Brain pericyte (primary cell): ENCODE measurements around the gene OR2C3.
"Not testable (repeated sequence)": the region's sequence is repeated elsewhere in the genome, so short reads cannot be mapped to it uniquely, and the experiment has no call there.

Experiments used
- DNase-seq: peaks from one replicate; pipeline ENCODE4 v3.0.0-alpha.2; 2012; ENCODE audit warnings: low read depth, low spot score

OR2C3 gene

DNA sequence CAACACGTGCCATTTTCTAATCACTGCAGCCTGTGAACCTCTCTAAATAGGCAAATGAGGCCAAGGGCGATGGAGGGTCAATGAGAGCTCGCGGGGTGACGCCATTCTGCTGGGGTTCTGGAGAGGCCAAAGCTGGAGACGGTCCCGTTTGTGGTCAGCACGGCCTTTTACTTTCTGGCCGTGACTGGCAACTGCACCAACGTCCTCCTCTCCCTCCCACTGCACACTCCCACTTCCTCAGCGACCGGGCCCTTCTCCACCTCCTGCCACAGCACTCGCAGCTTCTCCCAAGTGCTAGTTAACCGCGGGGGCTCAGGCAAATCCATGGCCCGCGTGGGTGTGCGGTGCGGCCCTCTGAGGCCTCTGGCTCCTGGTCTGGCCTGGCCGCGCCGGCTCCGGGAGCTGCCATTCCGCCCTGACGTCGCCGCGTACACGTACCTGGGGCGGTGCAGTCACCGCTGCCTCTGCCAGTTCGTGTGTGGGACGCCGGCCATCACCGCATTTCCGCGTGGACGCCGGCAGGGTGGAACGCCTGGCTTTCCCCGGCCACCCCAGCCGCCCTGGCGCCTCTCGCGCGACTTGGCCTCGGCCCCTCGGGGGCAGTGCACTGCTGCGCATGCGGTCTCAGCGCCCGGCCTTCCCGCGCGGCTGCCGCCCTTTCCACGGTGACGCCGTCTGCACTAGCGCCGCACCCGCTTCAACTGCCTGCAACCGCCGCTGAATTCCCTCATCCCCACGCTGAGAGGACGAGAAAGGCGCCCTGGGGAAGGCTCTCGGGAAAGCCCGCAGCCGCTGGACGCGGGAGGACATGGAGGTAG lies 18.2 kb downstream of the OR2C3 start:
- DNase-seq, result no peak

DNA sequence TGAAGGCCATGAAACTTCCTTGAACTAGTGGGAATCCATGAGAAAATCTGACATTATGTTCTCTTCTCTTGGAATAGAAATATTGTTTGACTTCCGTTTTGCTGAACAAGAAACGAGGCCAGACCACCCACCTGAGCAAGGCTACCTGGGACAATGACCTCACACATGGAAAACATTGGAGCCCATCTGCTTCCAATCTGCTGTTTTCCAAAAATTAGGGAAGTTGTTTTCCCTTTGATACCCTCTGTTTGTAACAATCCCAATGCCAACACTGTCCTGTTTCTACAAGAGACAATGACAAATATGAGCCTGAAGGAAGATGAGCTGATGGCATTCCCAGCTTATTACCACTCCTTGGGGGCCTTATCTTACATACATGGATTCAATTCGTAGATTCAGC lies 29.4 kb downstream of the OR2C3 start:
- DNase-seq, result no peak

DNA sequence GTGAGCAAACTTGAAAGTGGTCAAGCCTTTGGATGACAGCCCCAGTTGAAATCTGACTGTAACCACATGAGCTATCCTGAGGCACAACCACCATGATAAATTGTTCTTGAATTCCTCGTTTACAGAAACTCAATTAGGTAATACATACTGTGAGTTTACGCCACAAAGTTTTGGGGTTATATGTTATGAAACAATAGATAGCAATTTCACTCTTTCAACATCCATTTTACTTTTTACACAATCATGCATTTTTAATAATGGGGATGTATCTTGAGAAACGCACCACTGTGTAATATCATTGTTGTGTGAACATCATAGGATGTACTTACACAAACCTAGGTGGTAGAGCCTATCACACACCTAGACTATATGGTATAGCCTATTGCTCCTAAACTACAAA lies 35.4 kb downstream of the OR2C3 start:
- no peak for DNase-seq

- DNase-seq, result no peak
These were observed 39.5 kb downstream of the OR2C3 start for GRCh38 chr1:247496581-247497285.

DNA sequence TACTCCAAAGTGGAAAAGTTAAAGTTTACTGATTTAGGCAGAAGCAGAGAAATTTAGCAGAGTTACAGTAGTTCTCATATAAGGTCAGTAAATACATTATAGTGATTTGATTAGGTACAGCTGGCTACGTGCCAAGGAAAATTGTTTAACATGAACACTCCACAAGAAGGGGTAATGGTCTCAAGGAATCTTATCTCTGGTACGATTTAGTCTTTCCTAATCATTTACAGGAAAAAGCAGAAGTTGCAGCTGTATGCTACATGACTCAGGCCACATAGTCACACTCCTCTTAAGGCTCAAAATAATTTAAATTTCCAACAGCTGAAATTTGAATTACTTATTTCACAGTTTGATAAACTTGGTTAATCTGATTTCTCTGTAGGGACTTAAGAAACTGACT lies 41.5 kb downstream of the OR2C3 start:
- no peak for DNase-seq

- no peak for DNase-seq
These were observed 43.1 kb downstream of the OR2C3 start for GRCh38 chr1:247493106-247493505.

GRCh38 chr1:247491328-247491727 lies 44.9 kb downstream of the OR2C3 start:
- no peak for DNase-seq

- DNase-seq, result no peak
These were observed 49.2 kb downstream of the OR2C3 start for GRCh38 chr1:247487057-247487456.

- no peak for DNase-seq
These were observed 53.5 kb downstream of the OR2C3 start for GRCh38 chr1:247482747-247483146.

- not testable (repeated sequence) for DNase-seq
These were observed 59.7 kb downstream of the OR2C3 start for GRCh38 chr1:247476328-247477058.

GRCh38 chr1:247475793-247476192 lies 60.4 kb downstream of the OR2C3 start:
- no peak for DNase-seq
